Keratinocyte (primary cell): Measurements from ENCODE around the gene TMEM40. TPM values are rescaled to one million over a fixed set of nuclear protein-coding genes. Genes with fewer than 3 reads are reported as not detected.

Source experiments
- DNase-seq: peaks from one replicate; pipeline ENCODE4 v3.0.0-alpha.2; 2011; ENCODE audit warnings: low read depth, missing footprints, low spot score
- FAIRE-seq: peaks from 2 replicates; lab custom pipeline; 2011; peaks lifted over from hg19 to GRCh38; lab: Jason Lieb, UNC
- H2AFZ ChIP-seq: 2 replicates; pipeline ENCODE4 v1.6.0; 2012; ENCODE audit warnings: low read length, control low read depth, inconsistent platforms; ENCODE audit not compliant: control insufficient read depth
- H3K27ac ChIP-seq: 2 replicates; pipeline ENCODE4 v1.5.1; 2011; ENCODE audit warnings: low read length; ENCODE audit not compliant: control insufficient read depth, insufficient read depth
- H3K27me3 ChIP-seq: 3 replicates; pipeline ENCODE4 v1.6.0; 2011; ENCODE audit warnings: low read length; ENCODE audit not compliant: control insufficient read depth, insufficient read depth; ENCODE audit errors: extremely low read depth
- H3K36me3 ChIP-seq, 2 experiments: 2 replicates in 1 of 2; 3 replicates in 1 of 2; pipeline ENCODE4 v1.5.1; 2011; ENCODE audit warnings: low read length in 2 of 2, mild to moderate bottlenecking in 1 of 2; ENCODE audit not compliant: control insufficient read depth in 2 of 2, insufficient read depth in 2 of 2; ENCODE audit errors: extremely low read depth in 1 of 2
- H3K4me1 ChIP-seq: 3 replicates; pipeline ENCODE4 v1.5.1; 2011; ENCODE audit warnings: low read length; ENCODE audit not compliant: control insufficient read depth, insufficient read depth; ENCODE audit errors: extremely low read depth
- H3K4me2 ChIP-seq: 3 replicates; pipeline ENCODE4 v1.6.0; 2011; ENCODE audit warnings: low read depth, low read length; ENCODE audit not compliant: control insufficient read depth, insufficient read depth; ENCODE audit errors: extremely low read depth
- H3K4me3 ChIP-seq, 3 experiments: fragments of 200-600 bp in 1 of 3; sonication (generic) in 1 of 3; 2 replicates in 2 of 3; 3 replicates in 1 of 3; pipeline ENCODE4 v1.5.1; 2011 to 2016; ENCODE audit warnings: low read length in 3 of 3, mild to moderate bottlenecking in 3 of 3, control low read depth in 2 of 3, inconsistent platforms in 1 of 3, low read depth in 1 of 3, mixed read lengths in 1 of 3, mixed run types in 1 of 3, moderate library complexity in 1 of 3; ENCODE audit not compliant: control insufficient read depth in 2 of 3, insufficient read depth in 2 of 3; ENCODE audit errors: extremely low read depth in 1 of 3
- H3K79me2 ChIP-seq: 2 replicates; pipeline ENCODE4 v1.6.0; 2012; ENCODE audit warnings: low read length; ENCODE audit not compliant: control insufficient read depth, insufficient read depth
- H3K9ac ChIP-seq: 3 replicates; pipeline ENCODE4 v1.6.0; 2011; ENCODE audit warnings: low read length; ENCODE audit not compliant: control insufficient read depth, insufficient read depth; ENCODE audit errors: extremely low read depth
- H3K9me1 ChIP-seq: 3 replicates; pipeline ENCODE4 v1.6.0; 2011; ENCODE audit warnings: low read length; ENCODE audit not compliant: control insufficient read depth, insufficient read depth; ENCODE audit errors: extremely low read depth
- H3K9me3 ChIP-seq: 2 replicates; pipeline ENCODE4 v1.5.1; 2012; ENCODE audit warnings: low read depth, low read length; ENCODE audit not compliant: control insufficient read depth
- H4K20me1 ChIP-seq: 3 replicates; pipeline ENCODE4 v1.6.0; 2011; ENCODE audit warnings: low read length; ENCODE audit not compliant: control insufficient read depth, insufficient read depth; ENCODE audit errors: extremely low read depth
- EZH2 ChIP-seq: IDR thresholded peaks from one replicate; pipeline ENCODE4 v1.6.1; 2012; ENCODE audit warnings: inconsistent platforms, mild to moderate bottlenecking, low read length, moderate library complexity
- dilution Hi-C: fragments of 300-500 bp; cut with MboI; formaldehyde crosslinking; loops from one replicate; pipeline ENCODE4 v1.7.0; 2020; ENCODE audit warnings: low sequenced_read_pairs; ENCODE audit not compliant: extremely low pct_ligation_motif_present
- polyA plus RNA-seq, 5 experiments: library from polyadenylated mRNA; depleted of rRNA in 3 of 5; stranded (reverse) in 3 of 5; stranded (forward) in 1 of 5; unstranded in 1 of 5; fragments of >200 nt; gene quantifications; 1 replicate in 1 of 5; 2 replicates in 3 of 5; 3 replicates in 1 of 5; pipeline versions ENCODE4 v1.2.1 to v1.2.3, GENCODE V29; 2011 to 2012; ENCODE audit warnings: missing spikeins in 2 of 5, low read depth in 1 of 5, low replicate concordance in 1 of 5
- TF ChIP-seq, protein P1 (sequence below), 3 experiments: IDR thresholded peaks in 1 of 3; conservative IDR thresholded peaks in 1 of 3; optimal IDR thresholded peaks in 1 of 3; 2 replicates in 2 of 3; 3 replicates in 1 of 3; pipeline versions ENCODE3 to v1.5.1; 2011; ENCODE audit warnings: low read length in 3 of 3, mild to moderate bottlenecking in 3 of 3, moderate library complexity in 2 of 3, control low read depth in 1 of 3, inconsistent platforms in 1 of 3; ENCODE audit not compliant: insufficient read depth in 2 of 3; ENCODE audit errors: extremely low read depth in 1 of 3

TMEM40 gene
- polyA plus RNA-seq, 1 donor (not counting 4 experiments of a cell fraction or from before 2014, with no cell fraction given): 311 TPM

- no peak overlapping the region for H2AFZ ChIP-seq
- H3K4me1 ChIP-seq: peaks cover 3% of the 10 kb centered on the region
- no peak overlapping the region for H3K9ac ChIP-seq
- dilution Hi-C loops: no loop called here
- H3K27ac ChIP-seq: no peak overlapping the region
- no peak overlapping the region for H3K4me2 ChIP-seq
- H3K9me1 ChIP-seq: no peaks in the 10 kb centered on the region
- no peaks in the 10 kb centered on the region for H3K36me3 ChIP-seq
- DNase-seq (no peak), FAIRE-seq (no peak)
- no peak for TF ChIP-seq EZH2
- TF ChIP-seq, protein P1, sequence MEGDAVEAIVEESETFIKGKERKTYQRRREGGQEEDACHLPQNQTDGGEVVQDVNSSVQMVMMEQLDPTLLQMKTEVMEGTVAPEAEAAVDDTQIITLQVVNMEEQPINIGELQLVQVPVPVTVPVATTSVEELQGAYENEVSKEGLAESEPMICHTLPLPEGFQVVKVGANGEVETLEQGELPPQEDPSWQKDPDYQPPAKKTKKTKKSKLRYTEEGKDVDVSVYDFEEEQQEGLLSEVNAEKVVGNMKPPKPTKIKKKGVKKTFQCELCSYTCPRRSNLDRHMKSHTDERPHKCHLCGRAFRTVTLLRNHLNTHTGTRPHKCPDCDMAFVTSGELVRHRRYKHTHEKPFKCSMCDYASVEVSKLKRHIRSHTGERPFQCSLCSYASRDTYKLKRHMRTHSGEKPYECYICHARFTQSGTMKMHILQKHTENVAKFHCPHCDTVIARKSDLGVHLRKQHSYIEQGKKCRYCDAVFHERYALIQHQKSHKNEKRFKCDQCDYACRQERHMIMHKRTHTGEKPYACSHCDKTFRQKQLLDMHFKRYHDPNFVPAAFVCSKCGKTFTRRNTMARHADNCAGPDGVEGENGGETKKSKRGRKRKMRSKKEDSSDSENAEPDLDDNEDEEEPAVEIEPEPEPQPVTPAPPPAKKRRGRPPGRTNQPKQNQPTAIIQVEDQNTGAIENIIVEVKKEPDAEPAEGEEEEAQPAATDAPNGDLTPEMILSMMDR (optimal IDR thresholded peaks at IDR 0.05 in 1 of 3, IDR thresholded peaks at IDR 0.05 in 1 of 3, conservative IDR thresholded peaks at IDR 0.05 in 1 of 3; ENCODE audit: extremely low read depth in 1 of 3, insufficient read depth in 2 of 3, low read length in 3 of 3): no peak
- H3K27me3 ChIP-seq: no peaks in the 10 kb centered on the region
- H4K20me1 ChIP-seq: no peaks in the 10 kb centered on the region
- no peak overlapping the region for H3K4me3 ChIP-seq
- H3K9me3 ChIP-seq: no peaks in the 10 kb centered on the region
- H3K79me2 ChIP-seq: no peaks in the 10 kb centered on the region
These were observed 48.7 kb upstream of the TMEM40 start for GRCh38 chr3:12807601-12808359.

GRCh38 chr3:12807066-12807465, 48.0 kb upstream of the TMEM40 start:
- Histone ChIP-seq H3K4me3 (no peak overlapping the region), H4K20me1 (no peaks in the 10 kb centered on the region), H3K9me3 (no peaks in the 10 kb centered on the region), H3K4me1 (peaks cover 3% of the 10 kb centered on the region), H3K9me1 (no peaks in the 10 kb centered on the region), H3K36me3 (no peaks in the 10 kb centered on the region), H3K4me2 (no peak overlapping the region), H3K27ac (no peak overlapping the region), H3K27me3 (no peaks in the 10 kb centered on the region), H3K79me2 (no peaks in the 10 kb centered on the region), H2AFZ (no peak overlapping the region), H3K9ac (no peak overlapping the region)
- dilution Hi-C loops: no loop called here
- DNase-seq (no peak), FAIRE-seq (no peak)
- TF ChIP-seq EZH2: no peak
- TF ChIP-seq, protein P1 (optimal IDR thresholded peaks at IDR 0.05 in 1 of 3, IDR thresholded peaks at IDR 0.05 in 1 of 3, conservative IDR thresholded peaks at IDR 0.05 in 1 of 3; ENCODE audit: extremely low read depth in 1 of 3, insufficient read depth in 2 of 3, low read length in 3 of 3): no peak
